Tibial nerve (tissue), 3 donors: ENCODE data around the gene RNF213.

Experiments
- EP300 ChIP-seq, 2 donors: sonication (generic); formaldehyde crosslinking; IDR thresholded peaks; one replicate each; pipeline ENCODE4 v1.6.1; 2017; ENCODE audit warnings: antibody characterized with exemption in 2 of 2, mild to moderate bottlenecking in 1 of 2
- POLR2A ChIP-seq, 2 donors: fragments of 450-650 bp; IDR thresholded peaks; one replicate each; pipeline ENCODE4 v1.6.1; 2017; ENCODE audit warnings: antibody characterized with exemption in 2 of 2, mild to moderate bottlenecking in 2 of 2, moderate library complexity in 2 of 2

- no peak for TF ChIP-seq POLR2A (IDR thresholded peaks at IDR 0.05)
- no peak for TF ChIP-seq EP300 (IDR thresholded peaks at IDR 0.05)
Observed at GRCh38 chr17:80308692-80309517, 48.3 kb downstream of the RNF213 start.
